Measurements from ENCODE around the gene LAMB3.

LAMB3 gene

GRCh38 chr1:209661071-209661470, 8.8 kb upstream of the LAMB3 start:
- no peak for DNase-seq

DNA sequence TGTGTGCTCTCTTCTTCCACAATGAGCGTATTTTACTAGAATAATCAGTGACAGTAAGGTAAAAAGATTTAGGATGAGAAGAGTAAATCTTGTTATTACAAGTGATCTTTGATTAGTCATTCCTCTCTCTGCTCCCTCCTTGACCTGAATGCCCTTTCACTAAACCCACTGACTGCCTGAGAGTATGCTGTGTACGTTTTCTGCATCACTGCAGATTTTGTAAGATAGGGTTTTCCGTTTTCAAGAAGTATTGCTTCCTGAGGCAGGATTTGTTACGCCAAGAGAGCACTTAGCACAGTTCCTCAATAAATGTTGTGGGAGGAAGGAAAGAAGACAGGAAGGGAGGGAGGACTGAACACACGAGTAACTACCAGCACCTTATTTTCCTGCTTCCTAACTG, 7.7 kb upstream of the LAMB3 start:
- no peak for DNase-seq

DNA sequence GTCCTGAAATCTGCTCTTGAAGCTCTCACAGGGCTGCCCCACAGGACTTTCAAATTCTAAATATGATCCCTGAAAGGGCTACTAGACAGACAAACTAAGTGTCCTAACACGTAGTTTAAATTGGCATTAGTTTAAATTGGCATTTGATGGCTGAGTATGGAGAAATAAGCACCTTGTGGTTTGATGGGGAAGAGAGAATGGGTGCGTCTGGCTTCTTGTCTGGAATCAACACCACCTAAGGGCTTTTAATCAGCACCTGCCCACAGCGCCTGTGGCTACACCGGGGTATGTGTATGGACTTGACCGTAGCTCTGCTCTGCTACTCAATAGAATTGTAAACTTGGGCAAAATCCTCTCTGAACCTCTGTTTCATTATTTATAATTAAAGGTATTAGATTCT, 5.7 kb upstream of the LAMB3 start:
- no peak for DNase-seq

GRCh38 chr1:209657140-209657879, 5.1 kb upstream of the LAMB3 start:
- no peak for DNase-seq

DNA sequence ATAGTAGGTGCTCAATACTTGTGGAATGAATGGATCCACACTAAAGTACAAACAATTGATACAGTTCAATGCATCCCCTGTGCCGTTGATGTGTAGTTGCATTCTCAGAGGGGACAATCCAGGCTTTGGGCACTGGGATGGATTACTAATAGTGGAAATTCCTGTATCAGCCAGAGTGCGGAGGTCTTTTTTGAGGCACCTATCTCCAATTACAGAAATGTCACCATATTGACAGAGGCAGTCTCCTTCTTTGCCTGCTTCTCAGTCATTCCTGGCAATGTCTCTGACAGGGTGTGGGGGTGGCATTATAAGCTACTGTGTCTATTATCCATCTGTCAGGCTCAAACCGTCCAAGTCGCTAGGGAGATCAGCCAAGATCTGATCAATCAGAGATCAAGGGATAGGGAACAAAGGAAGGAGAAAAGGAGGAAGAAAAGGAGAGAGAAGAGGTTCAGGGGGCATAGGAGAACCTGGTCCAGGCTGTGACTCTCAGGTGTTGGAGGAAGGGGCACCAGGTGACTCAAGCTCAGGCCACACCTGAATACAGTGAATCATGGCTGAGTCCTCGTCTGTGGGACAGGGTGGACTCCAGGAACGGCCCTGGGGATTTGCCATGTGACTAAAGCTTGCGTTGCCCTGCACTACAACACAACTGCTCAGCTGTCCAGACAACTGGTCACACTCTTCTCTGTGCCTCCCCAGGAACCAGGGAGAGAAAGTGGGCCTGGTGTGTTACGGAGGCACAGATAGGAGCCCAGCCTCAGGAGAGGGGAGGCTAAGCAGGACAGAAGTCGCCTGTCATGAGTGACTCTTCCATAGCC, 3.4 kb upstream of the LAMB3 start:
- no peak for DNase-seq

DNA sequence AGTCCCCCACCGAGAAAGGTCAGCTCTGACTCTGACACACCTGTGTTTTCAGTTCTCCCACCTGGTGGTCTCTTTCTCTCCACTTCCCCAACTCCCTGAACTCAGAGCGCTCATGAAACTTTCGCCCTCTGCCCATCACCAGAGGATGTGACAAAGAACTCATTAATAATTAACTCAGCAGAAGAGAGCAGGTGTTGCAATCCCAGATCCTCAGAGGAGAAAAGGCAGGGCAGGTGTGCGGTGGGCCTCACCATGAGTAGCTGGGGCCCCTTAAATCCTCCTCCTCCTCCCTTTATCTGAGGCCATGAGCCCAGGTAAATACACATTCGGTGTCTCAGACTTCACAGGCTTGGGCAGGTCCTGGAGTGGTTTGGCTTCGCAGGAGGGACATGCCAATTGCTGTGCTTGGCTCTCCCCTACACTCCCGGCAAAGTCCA, 1.7 kb upstream of the LAMB3 start:
- DNase-seq = no peak

DNA sequence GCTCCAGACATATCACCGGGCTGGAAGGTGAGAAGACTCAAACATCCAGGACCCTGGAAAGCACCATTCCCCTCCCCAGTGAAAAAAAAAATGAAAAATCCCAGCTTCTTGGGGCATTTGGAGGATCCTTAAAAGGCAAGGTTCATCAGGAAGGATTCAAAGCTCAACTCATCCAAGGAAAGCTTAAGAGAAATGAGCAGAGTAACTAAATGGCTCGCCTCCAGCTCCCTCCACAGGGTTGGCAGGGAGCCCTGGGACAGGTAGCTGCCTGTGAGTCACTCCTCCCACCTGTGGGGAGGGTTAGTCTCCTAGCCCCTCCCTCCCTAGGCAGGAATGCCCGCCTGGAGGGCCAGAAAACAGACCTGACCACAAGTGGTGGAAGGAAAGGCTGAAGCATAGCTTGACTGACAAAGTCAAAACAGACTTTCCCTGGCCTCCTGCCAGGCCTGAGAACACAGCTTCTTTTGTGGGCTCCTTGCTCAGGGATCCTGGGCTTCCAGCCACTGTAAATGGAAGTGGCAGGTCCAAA, 712 bp upstream of the LAMB3 start:
- DNase-seq = peak; percentile 48

GRCh38 chr1:209651138-209651587, 1.1 kb downstream of the LAMB3 start:
- peak; percentile 58 for DNase-seq

DNA sequence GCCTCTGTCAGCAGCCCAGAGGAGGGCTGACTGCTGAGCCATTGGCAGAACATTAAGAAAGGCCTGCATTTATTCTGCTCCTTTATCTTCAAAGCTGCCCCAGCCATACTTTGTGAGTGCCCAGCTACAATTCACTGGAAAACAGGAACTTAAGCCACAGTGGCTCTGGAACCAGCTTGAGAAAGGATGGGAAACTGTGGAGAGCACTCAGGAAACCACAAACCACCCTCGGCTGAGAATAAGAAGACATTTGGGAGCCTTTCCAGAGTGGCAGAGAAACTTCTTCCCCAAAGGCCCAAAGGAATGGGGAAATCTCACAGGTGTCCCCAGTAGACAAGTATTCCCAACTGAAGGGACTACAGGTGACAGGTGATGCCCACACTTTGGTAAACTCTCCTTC, 1.8 kb downstream of the LAMB3 start:
- peak; percentile 25 for DNase-seq

- peak; percentile 89 for DNase-seq
Measured at GRCh38 chr1:209648931-209649776, 3.1 kb downstream of the LAMB3 start.

DNA sequence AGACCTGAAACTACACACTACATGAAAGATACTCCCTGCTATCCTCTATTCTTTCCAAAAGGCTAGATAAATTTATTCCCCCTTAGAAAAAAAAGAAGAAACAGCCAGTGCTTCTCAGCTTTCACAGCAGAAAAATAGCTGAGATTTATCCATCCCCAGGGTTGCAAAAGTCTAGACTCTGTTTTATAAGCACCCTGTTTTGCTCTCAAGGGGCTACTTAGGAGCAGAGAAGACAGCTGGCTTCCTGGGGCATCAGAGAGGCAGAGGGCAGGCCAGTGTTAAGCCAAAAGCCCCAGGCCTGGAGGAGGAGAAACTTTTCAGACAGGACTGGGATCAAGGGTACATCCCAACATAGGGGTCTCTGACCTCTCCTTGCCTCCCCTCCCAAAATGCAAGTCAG, 3.9 kb downstream of the LAMB3 start:
- DNase-seq = no peak

DNA sequence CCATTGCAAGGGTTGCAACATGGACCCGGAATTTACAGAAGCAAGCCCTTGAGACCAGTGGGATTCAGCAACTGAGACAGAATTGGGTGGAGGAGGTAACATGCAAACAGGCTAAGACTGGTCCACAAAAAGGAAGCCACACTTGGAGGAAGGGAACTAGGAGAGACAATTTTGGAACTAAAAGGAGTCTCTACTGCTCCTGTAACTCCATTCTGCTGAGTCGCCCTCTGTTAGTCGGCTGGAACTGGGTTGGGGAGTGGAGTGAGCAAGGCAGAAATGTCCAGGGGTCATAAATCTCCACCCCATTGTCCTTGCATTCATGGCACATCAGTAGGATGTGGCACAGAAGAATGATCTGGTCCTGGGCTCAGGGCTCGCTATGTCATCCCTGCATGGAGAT, 5.1 kb downstream of the LAMB3 start:
- DNase-seq = no peak

DNA sequence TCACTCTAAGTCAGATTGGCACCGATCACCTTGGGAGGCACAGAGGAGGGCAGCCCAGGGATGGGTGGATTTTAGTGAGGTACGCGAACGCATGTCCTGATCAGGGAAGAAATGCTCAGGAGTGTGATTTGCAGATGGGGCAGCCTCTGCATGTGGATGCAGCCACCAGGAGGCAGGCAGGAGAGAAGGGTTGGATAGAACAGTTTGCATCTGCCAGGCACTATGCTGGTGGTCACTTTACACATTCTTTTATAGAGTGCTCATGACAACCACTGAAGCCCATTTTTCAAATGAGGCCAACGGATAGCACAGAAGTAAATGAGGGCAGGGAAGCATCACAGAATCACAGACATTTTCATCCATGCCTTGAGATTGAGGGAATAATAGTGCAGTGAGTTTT, 5.7 kb downstream of the LAMB3 start:
- DNase-seq = peak; percentile 67

DNA sequence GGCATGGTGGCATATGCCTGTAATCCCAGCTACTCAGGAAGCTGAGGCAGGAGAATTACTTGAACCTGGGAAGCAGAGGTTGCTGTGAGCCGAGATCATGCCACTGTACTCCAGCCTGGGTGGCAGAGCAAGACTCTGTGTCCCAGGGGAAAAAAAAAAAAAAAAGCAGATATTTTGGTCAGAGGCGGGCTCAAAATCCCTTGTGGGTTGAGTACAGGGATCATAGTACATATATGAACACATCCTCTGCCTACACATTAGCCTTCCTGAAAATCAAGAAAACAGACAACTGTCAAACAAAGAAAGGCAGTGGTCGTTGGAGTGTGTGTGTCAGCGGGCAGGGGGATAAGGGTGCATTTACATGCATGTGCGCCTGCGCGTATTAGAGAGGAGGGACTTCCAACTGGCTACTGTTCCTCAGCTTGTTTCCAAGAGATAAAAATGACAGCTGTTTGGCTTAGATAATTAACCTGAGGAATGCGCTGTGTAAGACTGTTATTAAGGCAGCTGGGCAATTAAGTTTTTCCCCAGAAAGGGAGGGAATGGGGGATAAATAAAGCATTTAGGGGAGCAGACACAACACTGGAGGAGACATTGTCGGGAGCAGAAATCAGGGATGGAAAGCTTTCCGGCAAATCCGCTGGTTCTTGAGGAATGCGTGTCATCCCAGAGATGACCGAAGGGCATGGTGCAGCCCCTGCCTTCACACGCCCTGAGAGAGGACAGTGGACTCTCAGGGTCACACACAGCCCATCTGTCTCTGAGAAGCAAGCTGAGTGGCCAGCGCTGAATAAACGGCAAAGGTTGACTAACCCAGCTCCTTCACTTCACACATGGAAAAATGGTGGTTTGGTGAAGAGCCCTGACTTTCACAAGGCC, 6.4 kb downstream of the LAMB3 start:
- DNase-seq = no peak

- peak; percentile 28 for DNase-seq
Measured at GRCh38 chr1:209643285-209644020, 8.8 kb downstream of the LAMB3 start.

DNA sequence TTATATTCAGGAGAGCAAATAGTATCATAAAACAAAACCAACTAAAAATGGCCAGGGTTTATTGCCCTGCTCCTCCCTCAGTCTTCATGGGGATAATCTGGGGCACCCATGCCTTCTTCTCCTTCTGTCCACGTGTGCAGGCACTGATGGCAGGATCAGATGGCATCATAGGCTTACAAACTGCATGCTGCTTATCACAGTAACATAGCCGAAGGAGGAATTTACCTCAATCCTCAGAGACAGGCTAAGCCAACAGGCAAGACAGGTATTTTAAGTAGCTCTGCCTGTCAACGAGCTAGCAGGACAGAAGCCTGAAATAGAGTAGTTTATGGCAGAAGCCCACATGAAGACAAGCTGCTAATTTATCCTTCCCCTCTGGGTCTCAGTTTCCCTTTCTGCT, 9.4 kb downstream of the LAMB3 start:
- DNase-seq = no peak

- DNase-seq = no peak
Measured at GRCh38 chr1:209641832-209642172, 10.4 kb downstream of the LAMB3 start.

DNA sequence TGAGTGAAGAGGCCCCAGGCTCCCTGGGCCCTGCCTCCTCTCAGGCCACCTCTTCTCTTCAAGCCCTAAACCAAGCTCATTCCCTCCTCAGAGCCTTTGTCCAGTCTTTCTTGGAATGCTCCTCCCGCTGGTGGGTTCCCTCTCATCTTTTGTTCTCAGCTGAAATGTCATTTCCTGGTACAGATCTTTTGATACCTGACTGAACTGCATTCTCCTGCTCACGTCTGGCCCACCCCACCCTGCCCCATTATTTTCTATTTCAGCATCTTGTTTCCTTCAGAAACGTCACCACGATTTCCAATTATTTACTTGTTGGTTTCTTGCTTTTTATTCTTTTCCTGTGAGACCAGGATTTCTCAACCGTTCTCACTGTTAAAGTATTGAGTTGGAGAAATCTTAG, 16.4 kb downstream of the LAMB3 start:
- no peak for DNase-seq

GRCh38 chr1:209634005-209634737, 18.1 kb downstream of the LAMB3 start:
- DNase-seq = peak; percentile 42

DNA sequence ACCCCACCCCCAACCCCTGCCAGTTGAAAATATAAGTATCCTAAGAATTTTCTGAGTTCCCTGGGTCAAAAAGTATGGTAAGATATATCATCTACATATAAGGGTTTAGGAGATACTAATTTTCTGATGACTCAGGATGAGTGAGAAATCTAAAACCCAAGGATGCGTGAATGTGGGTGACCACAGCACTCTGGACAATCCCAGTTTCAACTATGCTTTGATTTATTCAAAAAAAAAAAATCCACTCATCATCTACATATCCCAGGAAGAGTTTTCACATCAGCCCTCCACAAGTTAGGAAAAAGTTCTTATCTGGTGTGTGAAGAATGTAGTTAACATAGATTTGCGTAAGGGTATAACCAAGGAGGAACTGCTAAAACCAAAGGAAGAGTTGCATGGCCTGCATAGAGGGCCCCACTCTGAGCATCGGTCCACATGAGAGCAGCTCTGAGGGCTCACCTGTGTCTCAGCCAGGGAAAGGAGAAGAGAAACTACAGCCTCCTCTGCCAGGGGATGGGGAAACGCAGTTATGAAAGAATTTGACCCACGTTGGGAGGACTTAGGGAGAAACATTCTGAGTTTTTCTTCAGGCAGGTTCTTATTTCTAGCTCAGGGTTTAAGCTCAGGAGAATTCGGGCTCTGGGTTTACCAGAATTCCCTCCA, 18.8 kb downstream of the LAMB3 start:
- peak; percentile 83 for DNase-seq
